Endothelial cell of umbilical vein (primary cell): Measurements from ENCODE around the gene GADL1.

Source experiments
- CTCF ChIP-seq, 2 donors: IDR thresholded peaks; 1 replicate in 1 of 2; 2 replicates in 1 of 2; pipeline ENCODE4 v1.5.1; 2011; ENCODE audit warnings: low read length in 2 of 2, mild to moderate bottlenecking in 2 of 2, moderate library complexity in 2 of 2, control low read depth in 1 of 2, inconsistent platforms in 1 of 2, low read depth in 1 of 2; ENCODE audit not compliant: insufficient read depth in 1 of 2; ENCODE audit errors: extremely low read depth in 1 of 2
- EZH2 ChIP-seq: IDR thresholded peaks from 2 replicates; pipeline ENCODE4 v1.6.1; 2012; ENCODE audit warnings: borderline replicate concordance, low read depth, mild to moderate bottlenecking, moderate library complexity, low read length, inconsistent platforms; ENCODE audit not compliant: severe bottlenecking
- FOS ChIP-seq: IDR thresholded peaks from 2 replicates; pipeline ENCODE4 v1.6.1; 2011; ENCODE audit warnings: mild to moderate bottlenecking, low read length, moderate library complexity, borderline replicate concordance; ENCODE audit not compliant: insufficient read depth
- JUN ChIP-seq: IDR thresholded peaks from 2 replicates; pipeline ENCODE4 v1.6.1; 2011; ENCODE audit warnings: borderline replicate concordance, low read depth; ENCODE audit not compliant: insufficient read length, insufficient read depth
- POLR2A ChIP-seq: IDR thresholded peaks from 2 replicates; pipeline ENCODE4 v1.6.1; 2012; ENCODE audit warnings: low read depth, mild to moderate bottlenecking, control low read depth, low read length
- POLR2AphosphoS5 ChIP-seq: IDR thresholded peaks from 2 replicates; pipeline ENCODE4 v1.6.1; 2012; ENCODE audit warnings: low read depth, mild to moderate bottlenecking, control low read depth, low read length, moderate library complexity; ENCODE audit not compliant: insufficient read depth

- peak in 1 of 2 donors; percentile 31 for TF ChIP-seq CTCF (IDR thresholded peaks at IDR 0.05; ENCODE audit: extremely low read depth in 1 of 2, insufficient read depth in 1 of 2, low read depth in 1 of 2, low read length in 2 of 2)
- TF ChIP-seq POLR2A: no peak
- no peak for TF ChIP-seq EZH2
- TF ChIP-seq POLR2AphosphoS5: no peak
- TF ChIP-seq FOS: no peak
- TF ChIP-seq JUN: no peak
These were observed 39.7 kb upstream of the GADL1 start for GRCh38 chr3:30934208-30934550.
